A172 (cell line): ENCODE data around the gene HUS1. TPM values are rescaled to one million over a fixed set of nuclear protein-coding genes. Genes with fewer than 3 reads are reported as not detected.
"Not testable (repeated sequence)": the region's sequence is repeated elsewhere in the genome, so short reads cannot be mapped to it uniquely, and the experiment has no call there.

ENCODE experiments used
- DNase-seq: peaks from one replicate; pipeline ENCODE4 v3.0.0-alpha.2; 2015; ENCODE audit warnings: low spot score
- total RNA-seq: library from RNA; depleted of rRNA; stranded (reverse); fragments of >200 nt; shearing (Covaris generic); gene quantifications from 2 replicates; pipeline ENCODE4 v1.2.3, GENCODE V29; 2014; rRNA removed

Gene HUS1
- total RNA-seq, 1 experiment from 2014 or later = 67.9 TPM

DNA sequence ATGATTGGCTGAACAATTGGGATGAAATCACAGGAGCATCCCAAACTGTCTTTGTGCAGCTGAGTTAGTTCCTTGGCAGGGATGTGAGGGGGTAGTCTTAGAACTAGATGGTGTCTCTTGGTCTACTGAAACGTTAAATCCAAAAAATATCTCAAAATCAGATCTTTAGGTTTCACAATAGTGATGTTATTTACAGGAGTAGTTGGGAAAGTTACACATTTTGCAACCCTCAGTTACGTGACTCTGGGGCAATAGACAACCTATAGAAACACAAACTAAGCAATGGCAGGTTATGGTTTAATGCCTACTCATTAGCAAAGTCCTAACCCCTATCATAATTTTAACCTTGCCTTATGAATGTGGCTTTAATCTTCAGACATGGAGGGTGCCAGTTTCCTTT lies 55.1 kb downstream of the HUS1 start:
- no peak for DNase-seq

DNA sequence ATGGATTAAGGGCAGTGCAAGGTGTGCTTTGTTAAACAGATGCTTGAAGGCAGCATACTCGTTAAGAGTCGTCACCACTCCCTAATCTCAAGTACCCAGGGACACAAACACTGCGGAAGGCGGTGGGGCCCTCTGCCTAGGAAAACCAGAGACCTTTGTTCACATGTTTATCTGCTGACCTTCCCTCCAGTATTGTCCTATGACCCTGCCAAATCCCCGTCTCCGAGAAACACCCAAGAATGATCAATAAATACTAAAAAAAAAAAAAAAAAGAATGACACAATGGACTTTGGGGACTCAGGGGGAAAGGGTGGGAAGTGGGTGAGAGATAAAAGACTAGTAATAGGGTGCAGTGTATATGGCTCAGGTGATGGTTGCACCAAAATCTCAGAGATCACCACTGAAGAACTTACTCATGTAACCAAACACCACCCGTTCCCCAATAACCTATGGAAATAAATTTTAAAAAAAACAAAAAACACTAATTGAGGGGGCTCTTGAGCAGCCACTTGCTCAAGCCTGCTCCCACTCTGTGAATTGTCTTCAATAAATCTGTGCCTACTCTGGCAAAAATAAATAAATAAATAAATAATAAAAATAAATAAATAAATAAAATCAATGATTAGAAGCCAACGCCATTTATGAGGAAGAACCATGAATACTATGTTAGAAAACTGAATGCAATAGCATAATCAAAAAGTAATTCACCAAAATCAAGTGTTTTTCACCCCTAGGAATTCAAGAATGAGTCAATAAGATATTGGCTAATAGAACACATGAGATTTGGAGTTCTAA lies 56.1 kb downstream of the HUS1 start:
- not testable (repeated sequence) for DNase-seq

DNA sequence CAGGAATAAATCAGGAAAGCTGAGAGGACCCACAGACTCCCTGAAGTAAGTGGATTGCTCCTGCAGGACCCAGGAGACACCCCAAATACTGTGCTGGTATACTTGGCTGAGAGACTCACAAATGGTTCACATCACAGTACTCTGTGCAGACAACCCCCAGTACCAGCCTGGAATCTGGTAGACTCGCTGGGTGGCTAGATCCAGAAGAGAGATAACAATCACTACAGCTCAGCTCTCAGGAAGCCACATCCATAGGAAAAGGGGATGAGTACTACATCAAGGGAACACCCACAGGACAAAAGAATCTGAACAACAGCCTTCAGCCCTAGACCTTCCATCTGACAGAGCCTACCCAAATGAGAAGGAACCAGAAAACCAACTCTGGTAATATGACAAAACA lies 62.9 kb downstream of the HUS1 start:
- DNase-seq = not testable (repeated sequence)

DNA sequence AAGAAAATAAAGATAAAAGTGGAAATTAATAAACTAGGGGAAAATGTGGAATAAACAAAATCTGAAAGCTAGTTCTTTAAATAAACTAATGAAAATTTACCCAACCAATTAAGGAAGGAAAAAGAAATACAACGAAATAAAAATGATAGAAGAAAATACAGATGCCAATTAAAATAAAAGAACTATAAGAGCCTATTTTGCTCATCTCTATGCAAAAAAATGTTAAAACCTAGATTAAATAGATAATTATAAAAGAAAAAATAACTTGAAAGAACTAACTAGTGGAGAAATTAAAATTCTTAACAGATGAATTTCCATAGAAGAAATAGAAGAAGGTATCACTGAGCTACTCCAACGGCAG lies 63.8 kb downstream of the HUS1 start:
- DNase-seq = no peak

DNA sequence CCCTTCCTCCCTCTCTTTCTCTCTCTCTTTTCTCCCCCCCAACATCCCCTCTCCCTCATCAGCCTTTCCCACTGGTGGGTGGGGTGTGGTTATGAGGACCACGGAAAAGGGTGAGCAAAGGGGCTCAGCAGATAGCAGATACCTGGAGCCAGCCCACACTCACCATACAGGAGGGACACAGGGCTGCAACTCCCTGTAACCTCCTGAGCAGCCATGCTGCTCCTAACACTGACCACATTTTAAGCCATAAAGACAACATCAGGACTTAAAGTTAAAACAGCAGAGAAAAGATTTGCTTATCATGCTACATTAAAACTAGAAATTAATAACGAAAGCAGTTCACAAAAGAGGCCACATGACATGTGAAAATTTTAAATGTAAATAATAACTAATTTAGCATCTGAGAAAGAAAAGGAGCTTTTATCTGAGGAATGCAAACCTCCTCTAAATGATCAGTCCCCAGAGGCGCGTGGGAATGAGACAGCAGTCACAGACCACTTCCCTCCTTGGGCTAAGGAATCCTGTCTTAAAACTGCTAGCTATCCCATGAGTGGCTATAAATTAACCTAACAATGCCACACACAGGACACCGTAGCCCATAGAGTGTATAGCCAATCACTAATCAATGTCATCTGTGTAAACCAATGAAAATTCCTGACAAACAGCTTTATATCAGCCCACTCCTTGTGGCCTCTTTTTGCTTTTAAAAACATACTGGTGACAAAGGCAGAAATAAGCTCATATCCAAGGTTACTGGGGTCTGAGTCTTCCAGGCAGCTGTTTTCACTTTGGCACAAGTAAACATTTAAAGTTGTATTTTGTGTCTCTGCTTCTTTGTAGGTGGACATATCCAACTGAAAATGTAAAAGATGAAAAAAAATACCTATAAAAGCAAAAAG lies 64.4 kb downstream of the HUS1 start:
- no peak for DNase-seq

Other genes with a start within 250 kb of the HUS1 start
- gene PKD1L1, start 31.1 kb downstream of the HUS1 start, total RNA-seq = 0.69 TPM in 1 of 2 replicates, not detected in the other
- 4.5 and 7.9 TPM in 2 replicates for gene SUN3, start 49.5 kb upstream of the HUS1 start, total RNA-seq
- gene C7orf57, start 55.9 kb upstream of the HUS1 start, total RNA-seq = 0.62 and 1.6 TPM in 2 replicates
- gene UPP1, start 109.7 kb upstream of the HUS1 start, total RNA-seq = 13.3 and 21.5 TPM in 2 replicates
- 0.62 and 0.65 TPM in 2 replicates for gene ABCA13, start 191.8 kb upstream of the HUS1 start, total RNA-seq